Karpas-422 (cell line): Measurements from ENCODE around the gene ETV6. TPM values are rescaled to one million over a fixed set of nuclear protein-coding genes. Genes with fewer than 3 reads are reported as not detected.

Experiments used
- DNase-seq: peaks from one replicate; pipeline ENCODE4 v3.0.0-alpha.2; 2015
- H2AFZ ChIP-seq: fragments of 200-600 bp; sonication (generic); 2 replicates; pipeline ENCODE4 v1.6.1; 2014; ENCODE audit warnings: antibody characterized with exemption, low read length, mixed read lengths
- H3K27ac ChIP-seq: fragments of 200-600 bp; sonication (generic); 2 replicates; pipeline ENCODE4 v1.5.1; 2014; ENCODE audit warnings: mild to moderate bottlenecking, low read length, moderate library complexity
- H3K27me3 ChIP-seq: fragments of 200-600 bp; sonication (generic); 2 replicates; pipeline ENCODE4 v1.6.1; 2014; ENCODE audit warnings: low read length, mixed read lengths
- H3K36me3 ChIP-seq: fragments of 200-600 bp; sonication (generic); 2 replicates; pipeline ENCODE4 v1.6.1; 2014; ENCODE audit warnings: low read length, mixed read lengths; ENCODE audit not compliant: insufficient read depth
- H3K4me1 ChIP-seq: fragments of 200-600 bp; sonication (generic); 2 replicates; pipeline ENCODE4 v1.6.1; 2014; ENCODE audit warnings: mild to moderate bottlenecking, low read length, mixed read lengths
- H3K4me2 ChIP-seq: fragments of 200-600 bp; sonication (generic); 2 replicates; pipeline ENCODE4 v1.6.1; 2014; ENCODE audit warnings: low read length, low read depth, mild to moderate bottlenecking; ENCODE audit not compliant: poor library complexity, severe bottlenecking
- H3K4me3 ChIP-seq: fragments of 200-600 bp; sonication (generic); 2 replicates; pipeline ENCODE4 v1.5.1; 2014; ENCODE audit warnings: mild to moderate bottlenecking, antibody characterized with exemption, low read length, mixed read lengths
- H3K79me2 ChIP-seq: fragments of 200-600 bp; sonication (generic); 2 replicates; pipeline ENCODE4 v1.6.1; 2014; ENCODE audit warnings: mild to moderate bottlenecking, low read length, mixed read lengths
- H3K9ac ChIP-seq: fragments of 200-600 bp; sonication (generic); 2 replicates; pipeline ENCODE4 v1.6.0; 2014; ENCODE audit warnings: low read length
- H3K9me2 ChIP-seq: fragments of 200-600 bp; sonication (generic), shearing (Covaris generic); replicated peaks from 2 replicates; pipeline ENCODE4 v1.6.0; 2014; ENCODE audit warnings: mild to moderate bottlenecking, low read length, moderate library complexity; ENCODE audit not compliant: insufficient read depth
- H3K9me3 ChIP-seq: fragments of 300-700, 200-600 bp; sonication (generic); 2 replicates; pipeline ENCODE4 v1.6.1; 2014; ENCODE audit warnings: low read length, mixed read lengths
- H4K20me1 ChIP-seq: fragments of 200-600 bp; sonication (generic); 2 replicates; pipeline ENCODE4 v1.6.1; 2014; ENCODE audit warnings: mild to moderate bottlenecking, antibody characterized with exemption, low read length, low read depth; ENCODE audit not compliant: insufficient read depth
- total RNA-seq: library from RNA; depleted of rRNA; stranded (reverse); fragments of >200 nt; shearing (Covaris generic); gene quantifications from 2 replicates; pipeline ENCODE4 v1.2.3, GENCODE V29; 2014; ENCODE audit warnings: low replicate concordance

The ETV6 gene
- total RNA-seq, 1 experiment from 2014 or later, result 1.0 TPM

GRCh38 chr12:11795192-11795912 is 145.9 kb downstream of the ETV6 start:
- H3K4me3 ChIP-seq, result no peak overlapping the region
- H3K9me2 ChIP-seq, result no peaks in the 10 kb centered on the region
- no peaks in the 10 kb centered on the region for H3K27me3 ChIP-seq
- no peaks in the 10 kb centered on the region for H3K36me3 ChIP-seq
- no peaks in the 10 kb centered on the region for H4K20me1 ChIP-seq
- DNase-seq, result no peak
- no peak overlapping the region for H3K4me2 ChIP-seq
- H3K9me3 ChIP-seq, result no peaks in the 10 kb centered on the region
- H2AFZ ChIP-seq, result no peak overlapping the region
- no peaks in the 10 kb centered on the region for H3K79me2 ChIP-seq
- H3K4me1 ChIP-seq, result no peaks in the 10 kb centered on the region
- no peak overlapping the region for H3K27ac ChIP-seq
- no peak overlapping the region for H3K9ac ChIP-seq

- H3K4me1 ChIP-seq, result no peaks in the 10 kb centered on the region
- H3K9ac ChIP-seq, result no peak overlapping the region
- no peaks in the 10 kb centered on the region for H3K79me2 ChIP-seq
- no peaks in the 10 kb centered on the region for H3K27me3 ChIP-seq
- no peaks in the 10 kb centered on the region for H3K9me2 ChIP-seq
- H3K4me3 ChIP-seq, result no peak overlapping the region
- no peak overlapping the region for H2AFZ ChIP-seq
- H3K27ac ChIP-seq, result no peak overlapping the region
- H3K4me2 ChIP-seq, result no peak overlapping the region
- H3K9me3 ChIP-seq, result no peaks in the 10 kb centered on the region
- no peaks in the 10 kb centered on the region for H4K20me1 ChIP-seq
- H3K36me3 ChIP-seq, result no peaks in the 10 kb centered on the region
- DNase-seq, result no peak
Observed at GRCh38 chr12:11795913-11796459, 146.5 kb downstream of the ETV6 start.

- Histone ChIP-seq H4K20me1 (no peaks in the 10 kb centered on the region), H3K79me2 (no peaks in the 10 kb centered on the region), H3K4me2 (no peak overlapping the region), H3K9me3 (no peaks in the 10 kb centered on the region), H3K4me3 (no peak overlapping the region), H3K27ac (no peak overlapping the region), H3K27me3 (no peaks in the 10 kb centered on the region), H3K36me3 (no peaks in the 10 kb centered on the region), H3K9ac (no peak overlapping the region), H2AFZ (no peak overlapping the region), H3K4me1 (no peaks in the 10 kb centered on the region), H3K9me2 (no peaks in the 10 kb centered on the region)
- DNase-seq, result no peak
Observed at GRCh38 chr12:11797317-11797913, 147.9 kb downstream of the ETV6 start.

- Histone ChIP-seq H4K20me1 (no peaks in the 10 kb centered on the region), H3K4me2 (no peak overlapping the region), H3K36me3 (no peaks in the 10 kb centered on the region), H3K9ac (no peak overlapping the region), H3K27ac (no peak overlapping the region), H3K9me3 (no peaks in the 10 kb centered on the region), H3K4me3 (no peak overlapping the region), H3K9me2 (no peaks in the 10 kb centered on the region), H2AFZ (no peak overlapping the region), H3K4me1 (no peaks in the 10 kb centered on the region), H3K27me3 (no peaks in the 10 kb centered on the region), H3K79me2 (no peaks in the 10 kb centered on the region)
- no peak for DNase-seq
Observed at GRCh38 chr12:11798006-11798708, 148.7 kb downstream of the ETV6 start.

GRCh38 chr12:11798856-11799501 is 149.5 kb downstream of the ETV6 start:
- Histone ChIP-seq H3K9me2 (no peaks in the 10 kb centered on the region), H3K9me3 (no peaks in the 10 kb centered on the region), H2AFZ (no peak overlapping the region), H3K27ac (no peak overlapping the region), H3K36me3 (no peaks in the 10 kb centered on the region), H4K20me1 (no peaks in the 10 kb centered on the region), H3K4me3 (no peak overlapping the region), H3K27me3 (no peaks in the 10 kb centered on the region; the same call in 1 of the 2 replicates), H3K79me2 (no peaks in the 10 kb centered on the region), H3K9ac (no peak overlapping the region), H3K4me2 (no peak overlapping the region), H3K4me1 (no peaks in the 10 kb centered on the region)
- no peak for DNase-seq

- no peaks in the 10 kb centered on the region; the same call in 1 of the 2 replicates for H3K27me3 ChIP-seq
- H3K9me3 ChIP-seq, result no peaks in the 10 kb centered on the region
- H4K20me1 ChIP-seq, result no peaks in the 10 kb centered on the region
- no peaks in the 10 kb centered on the region for H3K79me2 ChIP-seq
- no peak overlapping the region for H2AFZ ChIP-seq
- no peaks in the 10 kb centered on the region for H3K4me1 ChIP-seq
- no peak overlapping the region for H3K27ac ChIP-seq
- H3K9ac ChIP-seq, result no peak overlapping the region
- no peak for DNase-seq
- no peak overlapping the region for H3K4me3 ChIP-seq
- H3K9me2 ChIP-seq, result no peaks in the 10 kb centered on the region
- no peaks in the 10 kb centered on the region for H3K36me3 ChIP-seq
- no peak overlapping the region for H3K4me2 ChIP-seq
Observed at GRCh38 chr12:11799502-11799873, 150.0 kb downstream of the ETV6 start.

- no peaks in the 10 kb centered on the region for H3K9me2 ChIP-seq
- no peak overlapping the region for H3K27ac ChIP-seq
- no peaks in the 10 kb centered on the region for H3K79me2 ChIP-seq
- no peaks in the 10 kb centered on the region; the same call in 1 of the 2 replicates for H3K27me3 ChIP-seq
- H3K4me3 ChIP-seq, result no peak overlapping the region
- no peak for DNase-seq
- H3K4me1 ChIP-seq, result no peaks in the 10 kb centered on the region
- H4K20me1 ChIP-seq, result no peaks in the 10 kb centered on the region
- H3K36me3 ChIP-seq, result no peaks in the 10 kb centered on the region
- no peaks in the 10 kb centered on the region for H3K9me3 ChIP-seq
- no peak overlapping the region for H3K4me2 ChIP-seq
- H3K9ac ChIP-seq, result no peak overlapping the region
- H2AFZ ChIP-seq, result no peak overlapping the region
Observed at GRCh38 chr12:11801643-11802042, 152.2 kb downstream of the ETV6 start.

GRCh38 chr12:11804130-11804529 is 154.7 kb downstream of the ETV6 start:
- Histone ChIP-seq H3K27ac (no peak overlapping the region), H3K4me1 (no peaks in the 10 kb centered on the region), H3K79me2 (no peaks in the 10 kb centered on the region), H3K4me2 (no peak overlapping the region), H3K4me3 (no peak overlapping the region), H3K36me3 (no peaks in the 10 kb centered on the region), H3K9ac (no peak overlapping the region), H3K9me2 (no peaks in the 10 kb centered on the region), H3K9me3 (no peaks in the 10 kb centered on the region), H4K20me1 (no peaks in the 10 kb centered on the region), H3K27me3 (no peaks in the 10 kb centered on the region; the same call in 1 of the 2 replicates), H2AFZ (no peak overlapping the region)
- DNase-seq, result no peak
